GM23338 (cell line): ENCODE data around the gene RUNX3. TPM values are rescaled to one million over a fixed set of nuclear protein-coding genes. Genes with fewer than 3 reads are reported as not detected.

Source experiments
- ATAC-seq: fragments of 200-7000 bp; cut with Tn5 transposase; 3 replicates; pipeline ENCODE4 v1.9.1; 2020
- DNase-seq: peaks from one replicate; pipeline ENCODE4 v3.0.0-alpha.2; 2015; ENCODE audit warnings: low spot score
- H2AFZ ChIP-seq: fragments of 200-600 bp; sonication (generic); 2 replicates; pipeline ENCODE4 v1.8.0; 2016; ENCODE audit warnings: antibody characterized with exemption, mild to moderate bottlenecking, moderate library complexity
- H3F3A ChIP-seq: fragments of 200-600 bp; sonication (generic); replicated peaks from 2 replicates; pipeline ENCODE4 v1.8.0; 2017; ENCODE audit warnings: antibody characterized with exemption, mixed run types, low read depth
- H3K27ac ChIP-seq: fragments of 200-600 bp; sonication (generic); 2 replicates; pipeline ENCODE4 v1.6.1; 2016; ENCODE audit warnings: low read depth
- H3K27me3 ChIP-seq: fragments of 200-600 bp; sonication (generic); 2 replicates; pipeline ENCODE4 v1.8.0; 2016; ENCODE audit warnings: mild to moderate bottlenecking, mixed run types, moderate library complexity; ENCODE audit not compliant: insufficient read depth
- H3K36me3 ChIP-seq: fragments of 200-600 bp; sonication (generic); 2 replicates; pipeline ENCODE4 v1.8.0; 2016; ENCODE audit warnings: mild to moderate bottlenecking; ENCODE audit not compliant: insufficient read depth
- H3K4me1 ChIP-seq: fragments of 200-600 bp; sonication (generic); 2 replicates; pipeline ENCODE4 v1.8.0; 2016; ENCODE audit warnings: mild to moderate bottlenecking, moderate library complexity; ENCODE audit not compliant: insufficient read depth
- H3K4me2 ChIP-seq: fragments of 200-600 bp; sonication (generic); 2 replicates; pipeline ENCODE4 v1.7.1; 2017; ENCODE audit warnings: mixed run types
- H3K4me3 ChIP-seq: fragments of 200-600 bp; sonication (generic); 2 replicates; pipeline ENCODE4 v1.6.1; 2016; ENCODE audit warnings: mixed run types
- H3K79me2 ChIP-seq: fragments of 200-600 bp; sonication (generic); replicated peaks from 2 replicates; pipeline ENCODE4 v1.8.0; 2017; ENCODE audit warnings: mild to moderate bottlenecking; ENCODE audit not compliant: insufficient read depth
- H3K9me2 ChIP-seq: fragments of 200-600 bp; sonication (generic); 2 replicates; pipeline ENCODE4 v1.8.0; 2017; ENCODE audit not compliant: insufficient read depth
- H4K20me1 ChIP-seq: fragments of 200-600 bp; sonication (generic); replicated peaks from 2 replicates; pipeline ENCODE4 v1.8.0; 2017; ENCODE audit warnings: mild to moderate bottlenecking; ENCODE audit not compliant: insufficient read depth
- H3K27ac Mint-ChIP-seq: 2 replicates; pipeline ENCODE4 v1.8.0; 2020; ENCODE audit warnings: inconsistent platforms, mild to moderate bottlenecking, moderate library complexity, mixed read lengths
- H3K27me3 Mint-ChIP-seq: 3 replicates; pipeline ENCODE4 v1.8.0; 2022; ENCODE audit warnings: low read depth, mild to moderate bottlenecking, moderate library complexity, mixed read lengths, inconsistent platforms; ENCODE audit not compliant: insufficient read depth, poor library complexity
- H3K36me3 Mint-ChIP-seq: 3 replicates; pipeline ENCODE4 v1.8.0; 2021; ENCODE audit warnings: low read depth, mild to moderate bottlenecking, inconsistent platforms, moderate library complexity, mixed read lengths
- H3K4me1 Mint-ChIP-seq: 3 replicates; pipeline ENCODE4 v1.8.0; 2020; ENCODE audit warnings: mild to moderate bottlenecking, inconsistent platforms, mixed read lengths
- H3K4me3 Mint-ChIP-seq: 3 replicates; pipeline ENCODE4 v1.8.0; 2021; ENCODE audit warnings: moderate library complexity, mild to moderate bottlenecking, inconsistent platforms, mixed read lengths
- H3K9me3 Mint-ChIP-seq: 3 replicates; pipeline ENCODE4 v1.8.0; 2020; ENCODE audit warnings: moderate library complexity, mild to moderate bottlenecking, inconsistent platforms, mixed read lengths
- CREB1 ChIP-seq: fragments of 250-450 bp; sonication (Bioruptor Pico); IDR thresholded peaks from 2 replicates; pipeline ENCODE4 v1.5.0; 2020; ENCODE audit warnings: low read depth, mild to moderate bottlenecking, moderate library complexity
- EZH2 ChIP-seq: fragments of 200-600 bp; sonication (generic); IDR thresholded peaks from one replicate; pipeline ENCODE4 v1.8.0; 2017; ENCODE audit warnings: antibody characterized with exemption, mild to moderate bottlenecking, low read depth; ENCODE audit not compliant: unreplicated experiment
- EZH2phosphoT487 ChIP-seq: fragments of 200-600 bp; sonication (generic); IDR thresholded peaks from one replicate; pipeline ENCODE4 v1.8.1; 2018; ENCODE audit warnings: antibody characterized with exemption; ENCODE audit not compliant: unreplicated experiment
- JUNB ChIP-seq: IDR thresholded peaks from one replicate; pipeline ENCODE4 v1.6.1; 2016; ENCODE audit warnings: antibody characterized with exemption; ENCODE audit not compliant: unreplicated experiment
- NANOG ChIP-seq: IDR thresholded peaks from 2 replicates; pipeline ENCODE4 v1.6.1; 2016; ENCODE audit warnings: antibody characterized with exemption, borderline replicate concordance
- POLR2AphosphoS5 ChIP-seq: IDR thresholded peaks from 2 replicates; pipeline ENCODE4 v1.6.1; 2016; ENCODE audit warnings: antibody characterized with exemption, low read depth
- STAT1 ChIP-seq: IDR thresholded peaks from one replicate; pipeline ENCODE4 v1.6.1; 2016; ENCODE audit warnings: antibody characterized with exemption; ENCODE audit not compliant: unreplicated experiment
- ZNF114 ChIP-seq: fragments of 250-450 bp; sonication (Bioruptor Pico); IDR thresholded peaks from 2 replicates; pipeline ENCODE4 v1.5.0; 2020; ENCODE audit warnings: mild to moderate bottlenecking, moderate library complexity
- polyA plus RNA-seq: library from polyadenylated mRNA; unstranded; fragments of >200 nt; fragmentation: Nextera tagmentation; extraction: Ambion mirVana; gene quantifications from 2 replicates; pipeline ENCODE4 v1.2.1, GENCODE V29; 2016
- total RNA-seq: library from RNA; depleted of rRNA; stranded (reverse); fragments of >200 nt; shearing (Covaris generic); gene quantifications from 2 replicates; pipeline ENCODE4 v1.2.3, GENCODE V29; 2014
- TF ChIP-seq, protein P1 (sequence below), 2 experiments: fragments of 200-600 bp in 1 of 2; sonication (generic) in 1 of 2; conservative IDR thresholded peaks; 2 replicates each; pipeline versions ENCODE4 v1.5.1 to v1.6.1; 2016 to 2017; ENCODE audit warnings: antibody characterized with exemption in 2 of 2, low read depth in 2 of 2, mild to moderate bottlenecking in 2 of 2, moderate library complexity in 1 of 2
- TF ChIP-seq, protein P2 (sequence below): IDR thresholded peaks from one replicate; pipeline ENCODE4 v1.6.1; 2018; ENCODE audit warnings: antibody characterized with exemption; ENCODE audit not compliant: unreplicated experiment
- TF ChIP-seq, protein P3 (sequence below): IDR thresholded peaks from 2 replicates; pipeline ENCODE4 v1.6.1; 2016; ENCODE audit warnings: antibody characterized with exemption
- TF ChIP-seq, protein P4 (sequence below): fragments of 250-450 bp; sonication (Bioruptor Pico); IDR thresholded peaks from 2 replicates; pipeline ENCODE4 v1.5.0; 2020; ENCODE audit warnings: mild to moderate bottlenecking, moderate library complexity

The RUNX3 gene
- total and polyA plus RNA-seq, 2 experiments from 2014 or later = 0.23 to 0.73 TPM

DNA sequence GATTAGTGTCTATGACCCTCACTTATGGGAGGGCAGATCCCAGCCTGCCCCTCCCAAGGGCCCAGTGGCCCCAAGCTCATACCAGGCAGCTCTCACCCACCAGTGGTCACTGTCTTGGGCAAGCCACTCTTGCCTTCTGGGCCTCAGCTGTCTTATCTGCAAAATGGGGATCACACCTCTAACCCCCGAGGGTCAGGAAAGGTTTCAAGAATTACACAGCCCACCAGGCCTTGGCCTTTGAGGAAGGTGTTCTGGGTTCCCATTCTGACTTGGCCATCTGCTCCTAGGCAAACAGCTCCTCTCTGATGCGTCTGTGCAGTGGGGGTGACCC lies 16.8 kb downstream of the RUNX3 start (continued):
- TF ChIP-seq, protein P1, sequence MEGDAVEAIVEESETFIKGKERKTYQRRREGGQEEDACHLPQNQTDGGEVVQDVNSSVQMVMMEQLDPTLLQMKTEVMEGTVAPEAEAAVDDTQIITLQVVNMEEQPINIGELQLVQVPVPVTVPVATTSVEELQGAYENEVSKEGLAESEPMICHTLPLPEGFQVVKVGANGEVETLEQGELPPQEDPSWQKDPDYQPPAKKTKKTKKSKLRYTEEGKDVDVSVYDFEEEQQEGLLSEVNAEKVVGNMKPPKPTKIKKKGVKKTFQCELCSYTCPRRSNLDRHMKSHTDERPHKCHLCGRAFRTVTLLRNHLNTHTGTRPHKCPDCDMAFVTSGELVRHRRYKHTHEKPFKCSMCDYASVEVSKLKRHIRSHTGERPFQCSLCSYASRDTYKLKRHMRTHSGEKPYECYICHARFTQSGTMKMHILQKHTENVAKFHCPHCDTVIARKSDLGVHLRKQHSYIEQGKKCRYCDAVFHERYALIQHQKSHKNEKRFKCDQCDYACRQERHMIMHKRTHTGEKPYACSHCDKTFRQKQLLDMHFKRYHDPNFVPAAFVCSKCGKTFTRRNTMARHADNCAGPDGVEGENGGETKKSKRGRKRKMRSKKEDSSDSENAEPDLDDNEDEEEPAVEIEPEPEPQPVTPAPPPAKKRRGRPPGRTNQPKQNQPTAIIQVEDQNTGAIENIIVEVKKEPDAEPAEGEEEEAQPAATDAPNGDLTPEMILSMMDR (conservative IDR thresholded peaks at IDR 0.05; ENCODE audit: low read depth in 2 of 2) = no peak
- TF ChIP-seq CREB1 (no peak), EZH2phosphoT487 (no peak), STAT1 (no peak), NANOG (no peak), POLR2AphosphoS5 (no peak), EZH2 (no peak), JUNB (no peak)
- TF ChIP-seq, protein P2, sequence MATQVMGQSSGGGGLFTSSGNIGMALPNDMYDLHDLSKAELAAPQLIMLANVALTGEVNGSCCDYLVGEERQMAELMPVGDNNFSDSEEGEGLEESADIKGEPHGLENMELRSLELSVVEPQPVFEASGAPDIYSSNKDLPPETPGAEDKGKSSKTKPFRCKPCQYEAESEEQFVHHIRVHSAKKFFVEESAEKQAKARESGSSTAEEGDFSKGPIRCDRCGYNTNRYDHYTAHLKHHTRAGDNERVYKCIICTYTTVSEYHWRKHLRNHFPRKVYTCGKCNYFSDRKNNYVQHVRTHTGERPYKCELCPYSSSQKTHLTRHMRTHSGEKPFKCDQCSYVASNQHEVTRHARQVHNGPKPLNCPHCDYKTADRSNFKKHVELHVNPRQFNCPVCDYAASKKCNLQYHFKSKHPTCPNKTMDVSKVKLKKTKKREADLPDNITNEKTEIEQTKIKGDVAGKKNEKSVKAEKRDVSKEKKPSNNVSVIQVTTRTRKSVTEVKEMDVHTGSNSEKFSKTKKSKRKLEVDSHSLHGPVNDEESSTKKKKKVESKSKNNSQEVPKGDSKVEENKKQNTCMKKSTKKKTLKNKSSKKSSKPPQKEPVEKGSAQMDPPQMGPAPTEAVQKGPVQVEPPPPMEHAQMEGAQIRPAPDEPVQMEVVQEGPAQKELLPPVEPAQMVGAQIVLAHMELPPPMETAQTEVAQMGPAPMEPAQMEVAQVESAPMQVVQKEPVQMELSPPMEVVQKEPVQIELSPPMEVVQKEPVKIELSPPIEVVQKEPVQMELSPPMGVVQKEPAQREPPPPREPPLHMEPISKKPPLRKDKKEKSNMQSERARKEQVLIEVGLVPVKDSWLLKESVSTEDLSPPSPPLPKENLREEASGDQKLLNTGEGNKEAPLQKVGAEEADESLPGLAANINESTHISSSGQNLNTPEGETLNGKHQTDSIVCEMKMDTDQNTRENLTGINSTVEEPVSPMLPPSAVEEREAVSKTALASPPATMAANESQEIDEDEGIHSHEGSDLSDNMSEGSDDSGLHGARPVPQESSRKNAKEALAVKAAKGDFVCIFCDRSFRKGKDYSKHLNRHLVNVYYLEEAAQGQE = no peak

DNA sequence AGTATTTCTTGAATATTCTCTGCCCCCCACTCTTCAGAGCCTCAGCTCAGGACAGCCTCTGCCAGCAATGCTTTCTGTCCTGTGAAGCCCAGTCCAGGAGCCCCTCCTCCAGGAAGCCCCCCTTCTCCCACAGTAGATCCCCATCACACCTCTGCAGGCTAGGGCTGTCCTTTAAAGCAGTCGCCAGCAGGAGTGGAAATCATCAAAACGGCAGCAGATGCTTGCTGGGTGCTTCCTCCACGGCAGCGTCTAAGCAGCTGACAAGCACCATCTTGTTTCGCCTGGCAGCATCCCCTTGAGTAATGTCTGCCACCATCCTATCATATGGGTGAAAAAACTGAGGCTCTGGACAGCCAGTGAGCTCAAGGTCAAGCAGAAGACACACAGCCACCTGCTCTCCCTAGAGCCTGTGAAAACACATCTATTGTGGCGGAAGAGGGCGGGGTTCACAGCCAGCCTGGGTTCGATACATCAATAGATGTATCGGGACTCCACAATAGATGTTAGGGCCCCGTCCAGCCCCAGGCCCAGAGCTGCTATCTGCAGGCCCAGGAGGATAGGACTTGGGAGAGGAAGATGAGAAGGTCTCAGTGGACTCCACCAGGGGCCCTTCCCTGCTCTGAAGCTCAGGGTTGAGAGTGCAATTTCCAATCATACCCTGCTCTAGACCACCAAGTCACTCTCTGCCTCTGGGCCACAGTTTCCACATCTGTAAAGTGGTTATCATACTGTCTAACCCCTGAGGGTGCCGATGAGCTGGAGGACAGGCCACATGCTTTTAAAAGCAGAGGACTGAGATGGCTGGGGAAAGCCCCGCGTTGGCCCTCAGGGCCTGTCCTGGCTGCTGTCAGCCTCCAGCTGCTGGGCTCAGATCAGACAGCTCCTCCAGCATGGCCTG lies 17.5 kb downstream of the RUNX3 start:
- Histone ChIP-seq H3K4me2 (no peak overlapping the region), H3K4me3 (no peak overlapping the region), H3F3A (no peaks in the 10 kb centered on the region), H4K20me1 (no peaks in the 10 kb centered on the region), H3K27ac (no peak overlapping the region), H3K4me1 (peaks cover 8% of the 10 kb centered on the region; the same call in 1 of the 2 replicates), H2AFZ (no peak overlapping the region), H3K36me3 (no peaks in the 10 kb centered on the region), H3K27me3 (no peaks in the 10 kb centered on the region), H3K79me2 (no peaks in the 10 kb centered on the region), H3K9me2 (no peaks in the 10 kb centered on the region)
- Mint-ChIP-seq H3K36me3 (no peaks in the 10 kb centered on the region; the same call in 2 of the 3 replicates), H3K27me3 (peaks cover 22% of the 10 kb centered on the region), H3K27ac (no peak overlapping the region), H3K4me1 (peaks cover 25% of the 10 kb centered on the region), H3K9me3 (no peaks in the 10 kb centered on the region; the same call in 2 of the 3 replicates), H3K4me3 (no peak overlapping the region)
- ATAC-seq (no peak), DNase-seq (no peak)
- TF ChIP-seq POLR2AphosphoS5 (no peak), ZNF114 (CRISPR knock-in tag) (no peak), CREB1 (no peak), STAT1 (no peak), EZH2phosphoT487 (no peak)
- TF ChIP-seq, protein P3, sequence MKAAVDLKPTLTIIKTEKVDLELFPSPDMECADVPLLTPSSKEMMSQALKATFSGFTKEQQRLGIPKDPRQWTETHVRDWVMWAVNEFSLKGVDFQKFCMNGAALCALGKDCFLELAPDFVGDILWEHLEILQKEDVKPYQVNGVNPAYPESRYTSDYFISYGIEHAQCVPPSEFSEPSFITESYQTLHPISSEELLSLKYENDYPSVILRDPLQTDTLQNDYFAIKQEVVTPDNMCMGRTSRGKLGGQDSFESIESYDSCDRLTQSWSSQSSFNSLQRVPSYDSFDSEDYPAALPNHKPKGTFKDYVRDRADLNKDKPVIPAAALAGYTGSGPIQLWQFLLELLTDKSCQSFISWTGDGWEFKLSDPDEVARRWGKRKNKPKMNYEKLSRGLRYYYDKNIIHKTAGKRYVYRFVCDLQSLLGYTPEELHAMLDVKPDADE = no peak
- TF ChIP-seq, protein P4, sequence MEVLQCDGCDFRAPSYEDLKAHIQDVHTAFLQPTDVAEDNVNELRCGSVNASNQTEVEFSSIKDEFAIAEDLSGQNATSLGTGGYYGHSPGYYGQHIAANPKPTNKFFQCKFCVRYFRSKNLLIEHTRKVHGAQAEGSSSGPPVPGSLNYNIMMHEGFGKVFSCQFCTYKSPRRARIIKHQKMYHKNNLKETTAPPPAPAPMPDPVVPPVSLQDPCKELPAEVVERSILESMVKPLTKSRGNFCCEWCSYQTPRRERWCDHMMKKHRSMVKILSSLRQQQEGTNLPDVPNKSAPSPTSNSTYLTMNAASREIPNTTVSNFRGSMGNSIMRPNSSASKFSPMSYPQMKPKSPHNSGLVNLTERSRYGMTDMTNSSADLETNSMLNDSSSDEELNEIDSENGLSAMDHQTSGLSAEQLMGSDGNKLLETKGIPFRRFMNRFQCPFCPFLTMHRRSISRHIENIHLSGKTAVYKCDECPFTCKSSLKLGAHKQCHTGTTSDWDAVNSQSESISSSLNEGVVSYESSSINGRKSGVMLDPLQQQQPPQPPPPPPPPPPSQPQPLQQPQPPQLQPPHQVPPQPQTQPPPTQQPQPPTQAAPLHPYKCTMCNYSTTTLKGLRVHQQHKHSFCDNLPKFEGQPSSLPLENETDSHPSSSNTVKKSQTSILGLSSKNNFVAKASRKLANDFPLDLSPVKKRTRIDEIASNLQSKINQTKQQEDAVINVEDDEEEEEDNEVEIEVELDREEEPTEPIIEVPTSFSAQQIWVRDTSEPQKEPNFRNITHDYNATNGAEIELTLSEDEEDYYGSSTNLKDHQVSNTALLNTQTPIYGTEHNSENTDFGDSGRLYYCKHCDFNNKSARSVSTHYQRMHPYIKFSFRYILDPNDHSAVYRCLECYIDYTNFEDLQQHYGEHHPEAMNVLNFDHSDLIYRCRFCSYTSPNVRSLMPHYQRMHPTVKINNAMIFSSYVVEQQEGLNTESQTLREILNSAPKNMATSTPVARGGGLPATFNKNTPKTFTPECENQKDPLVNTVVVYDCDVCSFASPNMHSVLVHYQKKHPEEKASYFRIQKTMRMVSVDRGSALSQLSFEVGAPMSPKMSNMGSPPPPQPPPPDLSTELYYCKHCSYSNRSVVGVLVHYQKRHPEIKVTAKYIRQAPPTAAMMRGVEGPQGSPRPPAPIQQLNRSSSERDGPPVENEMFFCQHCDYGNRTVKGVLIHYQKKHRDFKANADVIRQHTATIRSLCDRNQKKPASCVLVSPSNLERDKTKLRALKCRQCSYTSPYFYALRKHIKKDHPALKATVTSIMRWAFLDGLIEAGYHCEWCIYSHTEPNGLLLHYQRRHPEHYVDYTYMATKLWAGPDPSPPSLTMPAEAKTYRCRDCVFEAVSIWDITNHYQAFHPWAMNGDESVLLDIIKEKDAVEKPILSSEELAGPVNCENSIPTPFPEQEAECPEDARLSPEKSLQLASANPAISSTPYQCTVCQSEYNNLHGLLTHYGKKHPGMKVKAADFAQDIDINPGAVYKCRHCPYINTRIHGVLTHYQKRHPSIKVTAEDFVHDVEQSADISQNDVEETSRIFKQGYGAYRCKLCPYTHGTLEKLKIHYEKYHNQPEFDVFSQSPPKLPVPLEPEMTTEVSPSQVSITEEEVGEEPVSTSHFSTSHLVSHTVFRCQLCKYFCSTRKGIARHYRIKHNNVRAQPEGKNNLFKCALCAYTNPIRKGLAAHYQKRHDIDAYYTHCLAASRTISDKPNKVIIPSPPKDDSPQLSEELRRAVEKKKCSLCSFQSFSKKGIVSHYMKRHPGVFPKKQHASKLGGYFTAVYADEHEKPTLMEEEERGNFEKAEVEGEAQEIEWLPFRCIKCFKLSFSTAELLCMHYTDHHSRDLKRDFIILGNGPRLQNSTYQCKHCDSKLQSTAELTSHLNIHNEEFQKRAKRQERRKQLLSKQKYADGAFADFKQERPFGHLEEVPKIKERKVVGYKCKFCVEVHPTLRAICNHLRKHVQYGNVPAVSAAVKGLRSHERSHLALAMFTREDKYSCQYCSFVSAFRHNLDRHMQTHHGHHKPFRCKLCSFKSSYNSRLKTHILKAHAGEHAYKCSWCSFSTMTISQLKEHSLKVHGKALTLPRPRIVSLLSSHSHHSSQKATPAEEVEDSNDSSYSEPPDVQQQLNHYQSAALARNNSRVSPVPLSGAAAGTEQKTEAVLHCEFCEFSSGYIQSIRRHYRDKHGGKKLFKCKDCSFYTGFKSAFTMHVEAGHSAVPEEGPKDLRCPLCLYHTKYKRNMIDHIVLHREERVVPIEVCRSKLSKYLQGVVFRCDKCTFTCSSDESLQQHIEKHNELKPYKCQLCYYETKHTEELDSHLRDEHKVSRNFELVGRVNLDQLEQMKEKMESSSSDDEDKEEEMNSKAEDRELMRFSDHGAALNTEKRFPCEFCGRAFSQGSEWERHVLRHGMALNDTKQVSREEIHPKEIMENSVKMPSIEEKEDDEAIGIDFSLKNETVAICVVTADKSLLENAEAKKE = no peak
